H9 (cell line): ENCODE results near the gene ABLIM1. TPM values are rescaled to one million over a fixed set of nuclear protein-coding genes. Genes with fewer than 3 reads are reported as not detected.

ENCODE experiments used
- DNase-seq: peaks from one replicate; pipeline ENCODE4 v3.0.0-alpha.2; 2017
- H2AFZ ChIP-seq: one replicate; pipeline ENCODE4 v1.6.1; 2013; ENCODE audit warnings: mild to moderate bottlenecking, low read length, control low read depth, moderate library complexity
- H2AK5ac ChIP-seq: 2 replicates; pipeline ENCODE4 v1.6.1; 2013; ENCODE audit warnings: low read length, control low read depth, mixed read lengths; ENCODE audit not compliant: insufficient read length
- H2BK120ac ChIP-seq: one replicate; pipeline ENCODE4 v1.6.1; 2013; ENCODE audit warnings: low read depth, mild to moderate bottlenecking, low read length, control low read depth, inconsistent platforms; ENCODE audit not compliant: poor library complexity, severe bottlenecking
- H2BK12ac ChIP-seq: 2 replicates; pipeline ENCODE4 v1.6.1; 2013; ENCODE audit warnings: low read length, control low read depth, mixed read lengths, low read depth; ENCODE audit not compliant: insufficient read length
- H2BK15ac ChIP-seq: 2 replicates; pipeline ENCODE4 v1.6.1; 2013; ENCODE audit warnings: low read depth, low read length, control low read depth
- H2BK20ac ChIP-seq: one replicate; pipeline ENCODE4 v1.6.1; 2013; ENCODE audit warnings: low read depth, mild to moderate bottlenecking, low read length, control low read depth, inconsistent platforms; ENCODE audit not compliant: poor library complexity, severe bottlenecking
- H2BK5ac ChIP-seq: 2 replicates; pipeline ENCODE4 v1.6.1; 2013; ENCODE audit warnings: low read length, control low read depth, mixed read lengths; ENCODE audit not compliant: insufficient read length
- H3K14ac ChIP-seq: 2 replicates; pipeline ENCODE4 v1.6.1; 2013; ENCODE audit warnings: low read length, control low read depth; ENCODE audit not compliant: insufficient read depth
- H3K18ac ChIP-seq: 2 replicates; pipeline ENCODE4 v1.6.1; 2013; ENCODE audit warnings: low read depth, mild to moderate bottlenecking, mixed read lengths, low read length, control low read depth; ENCODE audit not compliant: insufficient read length
- H3K23ac ChIP-seq: 2 replicates; pipeline ENCODE4 v1.6.1; 2013; ENCODE audit warnings: low read length, control low read depth, mixed read lengths, low read depth; ENCODE audit not compliant: insufficient read length
- H3K23me2 ChIP-seq: 2 replicates; pipeline ENCODE4 v1.6.1; 2013; ENCODE audit warnings: low read depth, mild to moderate bottlenecking, mixed read lengths, low read length, control low read depth; ENCODE audit not compliant: insufficient read length, poor library complexity, severe bottlenecking
- H3K27ac ChIP-seq: 2 replicates; pipeline ENCODE4 v1.5.1; 2013; ENCODE audit warnings: low read length, control low read depth, mixed read lengths, low read depth; ENCODE audit not compliant: insufficient read length
- H3K27me3 ChIP-seq: 2 replicates; pipeline ENCODE4 v1.6.1; 2013; ENCODE audit warnings: low read length, control low read depth, inconsistent platforms; ENCODE audit not compliant: insufficient read depth
- H3K4ac ChIP-seq: 2 replicates; pipeline ENCODE4 v1.6.1; 2013; ENCODE audit warnings: low read depth, mild to moderate bottlenecking, control low read depth, inconsistent platforms, low read length, moderate library complexity
- H3K4me1 ChIP-seq: 2 replicates; pipeline ENCODE4 v1.6.1; 2013; ENCODE audit warnings: low read length, control low read depth, inconsistent platforms; ENCODE audit not compliant: insufficient read depth
- H3K4me2 ChIP-seq: 2 replicates; pipeline ENCODE4 v1.6.1; 2013; ENCODE audit warnings: low read length, control low read depth, mixed read lengths; ENCODE audit not compliant: insufficient read length, insufficient read depth
- H3K56ac ChIP-seq: 2 replicates; pipeline ENCODE4 v1.6.1; 2013; ENCODE audit warnings: low read depth, mild to moderate bottlenecking, mixed read lengths, low read length, control low read depth; ENCODE audit not compliant: insufficient read length
- H3K79me1 ChIP-seq: 2 replicates; pipeline ENCODE4 v1.6.1; 2013; ENCODE audit warnings: low read depth, mild to moderate bottlenecking, moderate library complexity, low read length, control low read depth, inconsistent platforms; ENCODE audit not compliant: insufficient read depth, poor library complexity, severe bottlenecking
- H3K79me2 ChIP-seq: 2 replicates; pipeline ENCODE4 v1.6.1; 2013; ENCODE audit warnings: low read length, control low read depth, inconsistent platforms; ENCODE audit not compliant: insufficient read depth
- H3K9ac ChIP-seq: 2 replicates; pipeline ENCODE4 v1.6.1; 2013; ENCODE audit warnings: low read length, control low read depth, mixed read lengths; ENCODE audit not compliant: insufficient read length; ENCODE audit errors: extremely low read depth
- H3K9me3 ChIP-seq: one replicate; pipeline ENCODE4 v1.6.1; 2013; ENCODE audit warnings: low read depth, low read length, inconsistent platforms; ENCODE audit not compliant: control insufficient read depth
- H3T11ph ChIP-seq: one replicate; pipeline ENCODE4 v1.6.1; 2013; ENCODE audit warnings: mild to moderate bottlenecking, low read length, control low read depth, inconsistent platforms
- H4K20me1 ChIP-seq: one replicate; pipeline ENCODE4 v1.6.1; 2013; ENCODE audit not compliant: control insufficient read depth, insufficient read length, insufficient read depth
- H4K5ac ChIP-seq: 2 replicates; pipeline ENCODE4 v1.6.1; 2013; ENCODE audit warnings: low read depth, mild to moderate bottlenecking, mixed read lengths, low read length, control low read depth; ENCODE audit not compliant: insufficient read length
- H4K8ac ChIP-seq: replicated peaks from 2 replicates; pipeline ENCODE4 v1.6.1; 2013; ENCODE audit warnings: low read length, control low read depth, mixed read lengths, low read depth; ENCODE audit not compliant: insufficient read length
- H4K91ac ChIP-seq: 2 replicates; pipeline ENCODE4 v1.6.1; 2013; ENCODE audit warnings: low read depth, mild to moderate bottlenecking, moderate library complexity, mixed read lengths, low read length, control low read depth; ENCODE audit not compliant: insufficient read length
- H3K27ac Mint-ChIP-seq, 3 experiments: 2 replicates in 2 of 3; 3 replicates in 1 of 3; pipeline ENCODE4 v1.8.0; 2020 to 2021; ENCODE audit warnings: mixed read lengths in 3 of 3, mild to moderate bottlenecking in 1 of 3, moderate library complexity in 1 of 3
- H3K27me3 Mint-ChIP-seq: 2 replicates; pipeline ENCODE4 v1.8.0; 2021; ENCODE audit warnings: low read depth, mild to moderate bottlenecking, moderate library complexity, mixed read lengths
- H3K36me3 Mint-ChIP-seq, 3 experiments: 2 replicates in 2 of 3; 3 replicates in 1 of 3; pipeline ENCODE4 v1.8.0; 2020 to 2021; ENCODE audit warnings: low read depth in 3 of 3, mixed read lengths in 3 of 3; ENCODE audit not compliant: insufficient read depth in 1 of 3
- H3K4me1 Mint-ChIP-seq, 2 experiments: 2 replicates each; pipeline ENCODE4 v1.8.0; 2020; ENCODE audit warnings: mixed read lengths in 2 of 2
- H3K4me3 Mint-ChIP-seq, 2 experiments: 2 replicates in 1 of 2; 3 replicates in 1 of 2; pipeline ENCODE4 v1.8.0; 2020 to 2021; ENCODE audit warnings: mild to moderate bottlenecking in 2 of 2, mixed read lengths in 2 of 2, moderate library complexity in 1 of 2
- H3K9me3 Mint-ChIP-seq, 2 experiments: 2 replicates in 1 of 2; 3 replicates in 1 of 2; pipeline ENCODE4 v1.8.0; 2020; ENCODE audit warnings: mild to moderate bottlenecking in 2 of 2, mixed read lengths in 2 of 2, moderate library complexity in 1 of 2
- WGBS: extraction: QIAGEN DNeasy Blood & Tissue Kit; methylation state at CpG from one replicate; pipeline ENCODE4 v1.1.7; 2013; ENCODE audit warnings: missing lambda C conversion rate, low lambda C conversion rate, mixed read lengths; ENCODE audit not compliant: insufficient read length; ENCODE audit errors: extremely low coverage; 5-methylcytosine and 5-hydroxymethylcytosine counted together
- total RNA-seq: library from RNA; stranded (reverse); gene quantifications from 2 replicates; pipeline ENCODE4 v1.2.1, GENCODE V29; 2021
- TF ChIP-seq, protein P1 (sequence below): fragments of 200-600 bp; sonication (generic); conservative IDR thresholded peaks from 3 replicates; pipeline ENCODE4 v1.8.0; 2021; ENCODE audit warnings: antibody characterized with exemption, mild to moderate bottlenecking

Gene ABLIM1
- total RNA-seq, 1 experiment from 2014 or later, result 32.1 TPM

DNA sequence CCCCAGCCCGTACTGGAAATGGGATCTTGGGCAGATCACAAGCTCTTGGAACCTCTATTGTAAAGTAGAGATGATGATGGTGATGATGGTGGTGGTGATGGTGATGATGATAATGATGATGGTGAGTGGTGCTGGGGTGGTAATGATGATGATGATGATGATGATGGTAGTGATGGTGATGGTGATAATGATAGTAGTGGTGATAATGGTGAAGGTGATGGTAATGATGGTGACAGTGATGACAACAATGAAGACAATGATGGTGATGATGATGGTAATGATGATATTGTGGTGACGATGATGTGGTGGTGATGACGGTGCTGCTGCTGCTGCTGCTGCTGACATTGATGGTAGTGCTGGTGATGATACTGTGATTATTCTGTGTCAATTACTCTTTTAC lies 162.8 kb downstream of the ABLIM1 start:
- H3K9me3 Mint-ChIP-seq, result no peaks in the 10 kb centered on the region
- no peak overlapping the region for H4K91ac ChIP-seq
- no peak overlapping the region for H2BK15ac ChIP-seq
- H2AK5ac ChIP-seq, result no peak overlapping the region
- H4K5ac ChIP-seq, result no peak overlapping the region
- H3K4ac ChIP-seq, result no peak overlapping the region
- H3K27ac Mint-ChIP-seq, result no peak overlapping the region
- H4K8ac ChIP-seq, result no peak overlapping the region
- no peak overlapping the region for H2BK120ac ChIP-seq
- H2BK5ac ChIP-seq, result no peak overlapping the region
- H3K23ac ChIP-seq, result no peak overlapping the region
- TF ChIP-seq, protein P1, sequence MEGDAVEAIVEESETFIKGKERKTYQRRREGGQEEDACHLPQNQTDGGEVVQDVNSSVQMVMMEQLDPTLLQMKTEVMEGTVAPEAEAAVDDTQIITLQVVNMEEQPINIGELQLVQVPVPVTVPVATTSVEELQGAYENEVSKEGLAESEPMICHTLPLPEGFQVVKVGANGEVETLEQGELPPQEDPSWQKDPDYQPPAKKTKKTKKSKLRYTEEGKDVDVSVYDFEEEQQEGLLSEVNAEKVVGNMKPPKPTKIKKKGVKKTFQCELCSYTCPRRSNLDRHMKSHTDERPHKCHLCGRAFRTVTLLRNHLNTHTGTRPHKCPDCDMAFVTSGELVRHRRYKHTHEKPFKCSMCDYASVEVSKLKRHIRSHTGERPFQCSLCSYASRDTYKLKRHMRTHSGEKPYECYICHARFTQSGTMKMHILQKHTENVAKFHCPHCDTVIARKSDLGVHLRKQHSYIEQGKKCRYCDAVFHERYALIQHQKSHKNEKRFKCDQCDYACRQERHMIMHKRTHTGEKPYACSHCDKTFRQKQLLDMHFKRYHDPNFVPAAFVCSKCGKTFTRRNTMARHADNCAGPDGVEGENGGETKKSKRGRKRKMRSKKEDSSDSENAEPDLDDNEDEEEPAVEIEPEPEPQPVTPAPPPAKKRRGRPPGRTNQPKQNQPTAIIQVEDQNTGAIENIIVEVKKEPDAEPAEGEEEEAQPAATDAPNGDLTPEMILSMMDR, result no peak
- no peaks in the 10 kb centered on the region for H4K20me1 ChIP-seq
- H2AFZ ChIP-seq, result no peak overlapping the region
- peaks cover 13 to 19% of the 10 kb centered on the region in 2 experiments for H3K4me1 Mint-ChIP-seq
- H3K14ac ChIP-seq, result no peak overlapping the region
- no peaks in the 10 kb centered on the region for H3K27me3 Mint-ChIP-seq
- H3K79me1 ChIP-seq, result no peaks in the 10 kb centered on the region
- no peak overlapping the region for H3K56ac ChIP-seq
- no peak overlapping the region for H3K4me3 Mint-ChIP-seq
- no peak overlapping the region for H2BK12ac ChIP-seq
- H2BK20ac ChIP-seq, result no peak overlapping the region
- H3K27ac ChIP-seq, result no peak overlapping the region
- no peak overlapping the region for H3T11ph ChIP-seq
- H3K9me3 ChIP-seq, result no peaks in the 10 kb centered on the region
- no peaks in the 10 kb centered on the region; the same call in 1 of the 2 replicates for H3K79me2 ChIP-seq
- no peak overlapping the region for H3K4me2 ChIP-seq
- H3K9ac ChIP-seq, result no peak overlapping the region
- no CpG with 5 or more reads among the region's 3 CpGs for WGBS
- no peaks in the 10 kb centered on the region for H3K27me3 ChIP-seq
- no peaks in the 10 kb centered on the region for H3K23me2 ChIP-seq
- no peaks in the 10 kb centered on the region; the same call in 1 of the 2 replicates for H3K4me1 ChIP-seq
- no peak overlapping the region for H3K18ac ChIP-seq
- no peak for DNase-seq
- H3K36me3 Mint-ChIP-seq, result peaks cover 3 to 5% (median 4%) of the 10 kb centered on the region in 3 experiments; a peak in 6 of 7 replicates
